Glutamatergic neuron (in vitro differentiated cells): ENCODE data around the gene TPI1. TPM values are rescaled to one million over a fixed set of nuclear protein-coding genes. Genes with fewer than 3 reads are reported as not detected.
"Not testable (repeated sequence)": the region's sequence is repeated elsewhere in the genome, so short reads cannot be mapped to it uniquely, and the experiment has no call there.

ENCODE experiments used
- DNase-seq: peaks from one replicate; pipeline ENCODE4 v3.0.0; 2022
- H3K27ac Mint-ChIP-seq: one replicate; pipeline ENCODE4 v1.8.0; 2020; ENCODE audit warnings: mild to moderate bottlenecking, mixed read lengths, inconsistent platforms; ENCODE audit not compliant: unreplicated experiment
- H3K27me3 Mint-ChIP-seq: one replicate; pipeline ENCODE4 v1.8.0; 2020; ENCODE audit warnings: mild to moderate bottlenecking, moderate library complexity, mixed read lengths, inconsistent platforms; ENCODE audit not compliant: unreplicated experiment
- H3K36me3 Mint-ChIP-seq: one replicate; pipeline ENCODE4 v1.8.0; 2020; ENCODE audit warnings: mild to moderate bottlenecking, mixed read lengths, inconsistent platforms; ENCODE audit not compliant: unreplicated experiment
- H3K4me1 Mint-ChIP-seq: one replicate; pipeline ENCODE4 v1.8.0; 2020; ENCODE audit warnings: mild to moderate bottlenecking, low read depth, mixed read lengths, inconsistent platforms; ENCODE audit not compliant: unreplicated experiment
- H3K4me3 Mint-ChIP-seq: one replicate; pipeline ENCODE4 v1.8.0; 2020; ENCODE audit warnings: mild to moderate bottlenecking, mixed read lengths, inconsistent platforms; ENCODE audit not compliant: unreplicated experiment
- H3K9me3 Mint-ChIP-seq: one replicate; pipeline ENCODE4 v1.8.0; 2020; ENCODE audit warnings: mild to moderate bottlenecking, moderate library complexity, mixed read lengths, inconsistent platforms; ENCODE audit not compliant: unreplicated experiment
- CTCF ChIP-seq: fragments of 200-600 bp; sonication (generic); IDR thresholded peaks from one replicate; pipeline ENCODE4 v1.5.0; 2021; ENCODE audit not compliant: partially characterized antibody, unreplicated experiment
- total RNA-seq: library from RNA; stranded (reverse); fragmentation: NEBNext Ultra II Directional; extraction: Animal tissue kit (Norgen Biotek cat#: 25700); gene quantifications from one replicate; pipeline ENCODE4 v1.2.1, GENCODE V29; 2021; ENCODE audit not compliant: unreplicated experiment

TPI1 gene
- total RNA-seq, 1 donor from 2014 or later, result 663 TPM

GRCh38 chr12:6883252-6883651, 15.9 kb downstream of the TPI1 start:
- TF ChIP-seq CTCF, result no peak
- H3K4me1 Mint-ChIP-seq, result peaks cover 4% of the 10 kb centered on the region

GRCh38 chr12:6883683-6884082, 16.4 kb downstream of the TPI1 start:
- no peaks in the 10 kb centered on the region for H3K36me3 Mint-ChIP-seq
- no peak for TF ChIP-seq CTCF
- H3K27ac Mint-ChIP-seq, result no peak overlapping the region
- no peak overlapping the region for H3K4me3 Mint-ChIP-seq
- peaks cover 4% of the 10 kb centered on the region for H3K4me1 Mint-ChIP-seq
- no peak for DNase-seq
- H3K27me3 Mint-ChIP-seq, result no peaks in the 10 kb centered on the region
- peaks cover 2% of the 10 kb centered on the region for H3K9me3 Mint-ChIP-seq

More at GRCh38 chr12:6883252-6883651, 15.9 kb downstream of the TPI1 start:
- Mint-ChIP-seq H3K27me3 (no peaks in the 10 kb centered on the region), H3K27ac (no peak overlapping the region), H3K4me3 (no peak overlapping the region), H3K36me3 (no peaks in the 10 kb centered on the region), H3K9me3 (peaks cover 2% of the 10 kb centered on the region)
- DNase-seq, result no peak

GRCh38 chr12:6884539-6884938, 17.2 kb downstream of the TPI1 start:
- Mint-ChIP-seq H3K27me3 (no peaks in the 10 kb centered on the region), H3K4me1 (peaks cover 4% of the 10 kb centered on the region), H3K27ac (no peak overlapping the region), H3K4me3 (no peak overlapping the region), H3K9me3 (peaks cover 2% of the 10 kb centered on the region), H3K36me3 (no peaks in the 10 kb centered on the region)
- no peak for DNase-seq
- no peak for TF ChIP-seq CTCF

GRCh38 chr12:6886206-6886999, 19.1 kb downstream of the TPI1 start:
- not testable (repeated sequence) for H3K9me3 Mint-ChIP-seq, DNase-seq, H3K4me1 Mint-ChIP-seq, H3K27me3 Mint-ChIP-seq, H3K36me3 Mint-ChIP-seq
- H3K27ac Mint-ChIP-seq, result peak overlapping the region; percentile 91
- H3K4me3 Mint-ChIP-seq, result peak overlapping the region; percentile 41

- peaks cover 8% of the 10 kb centered on the region for H3K27me3 Mint-ChIP-seq
- peaks cover 7% of the 10 kb centered on the region for H3K9me3 Mint-ChIP-seq
- DNase-seq, result no peak
- no peak overlapping the region for H3K4me3 Mint-ChIP-seq
- no peak for TF ChIP-seq CTCF
- H3K36me3 Mint-ChIP-seq, result no peaks in the 10 kb centered on the region
- H3K4me1 Mint-ChIP-seq, result peaks cover 4% of the 10 kb centered on the region
- no peak overlapping the region for H3K27ac Mint-ChIP-seq
Measured at GRCh38 chr12:6887460-6887859, 20.1 kb downstream of the TPI1 start.
